NT2/D1 (cell line): ENCODE results near the gene ERBB2.

Source experiments
- SUZ12 ChIP-seq: IDR thresholded peaks from 2 replicates; pipeline ENCODE4 v1.6.1; 2011; ENCODE audit not compliant: insufficient read length, insufficient read depth; ENCODE audit errors: extremely low read depth
- YY1 ChIP-seq: IDR thresholded peaks from 2 replicates; pipeline ENCODE4 v1.6.1; 2011; ENCODE audit not compliant: insufficient read length, insufficient read depth
- ZNF274 ChIP-seq: IDR thresholded peaks from 2 replicates; pipeline ENCODE4 v1.6.1; 2011; ENCODE audit warnings: mild to moderate bottlenecking, low read depth, low read length

GRCh38 chr17:39744836-39745215 is 45.0 kb downstream of the ERBB2 start:
- TF ChIP-seq YY1 (no peak), ZNF274 (no peak), SUZ12 (no peak)
